Activated CD4-positive, alpha-beta T cell treated with anti-CD3 and anti-CD28 coated beads, Interleukin-2, amount 50 U/mL, for 16 hours (primary cell): ENCODE data around the gene SPOCK1.

ENCODE experiments used
- DNase-seq: peaks from one replicate; pipeline ENCODE4 v3.0.0-alpha.2; 2020

SPOCK1 gene

GRCh38 chr5:137142346-137142745 is 356.8 kb downstream of the SPOCK1 start:
- no peak for DNase-seq

- no peak for DNase-seq
Observed at GRCh38 chr5:137141779-137142178, 357.3 kb downstream of the SPOCK1 start.

- no peak for DNase-seq
Observed at GRCh38 chr5:137136991-137137632, 362.0 kb downstream of the SPOCK1 start.

- no peak for DNase-seq
Observed at GRCh38 chr5:137134920-137135532, 364.1 kb downstream of the SPOCK1 start.

- no peak for DNase-seq
Observed at GRCh38 chr5:137129886-137130680, 369.0 kb downstream of the SPOCK1 start.

- no peak for DNase-seq
Observed at GRCh38 chr5:137128012-137128411, 371.1 kb downstream of the SPOCK1 start.

DNA sequence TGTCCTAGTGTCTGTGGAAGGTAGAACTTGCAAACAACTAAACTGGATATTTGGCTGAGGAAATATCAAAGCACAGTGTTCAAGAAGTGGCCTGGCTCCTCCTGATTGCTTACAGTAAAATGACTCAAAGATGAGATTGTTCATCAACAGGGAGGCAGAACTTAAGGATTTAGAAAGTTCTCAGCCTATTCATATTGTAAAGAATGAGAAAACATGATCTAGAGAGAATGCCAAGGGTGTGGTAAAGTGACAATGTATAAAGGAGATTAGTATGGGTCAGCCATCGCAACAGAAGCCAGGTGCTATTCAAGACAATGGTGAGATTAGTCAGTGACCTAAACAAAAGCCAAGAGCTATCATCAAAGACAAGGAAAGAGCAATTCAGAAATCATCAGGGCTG is 372.3 kb downstream of the SPOCK1 start:
- DNase-seq = no peak

DNA sequence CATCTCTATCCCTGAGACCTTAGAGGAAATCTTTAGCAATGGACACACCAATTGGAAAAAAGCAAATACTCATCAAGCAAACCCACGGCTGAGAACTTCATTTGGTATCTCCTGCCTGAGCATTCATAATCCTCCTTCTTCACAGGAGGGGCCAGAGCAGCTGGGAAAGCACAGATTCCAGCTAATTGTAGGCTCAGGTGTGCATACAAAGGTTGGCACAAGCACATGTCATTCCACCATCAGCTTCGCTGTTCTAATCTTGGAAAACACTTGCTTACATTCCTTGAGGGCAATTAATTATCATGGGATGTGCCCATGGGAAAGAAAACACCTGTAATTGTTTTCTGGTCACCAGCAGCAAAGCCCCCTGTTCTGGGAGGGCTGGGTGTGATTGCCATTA is 376.6 kb downstream of the SPOCK1 start:
- no peak for DNase-seq

DNA sequence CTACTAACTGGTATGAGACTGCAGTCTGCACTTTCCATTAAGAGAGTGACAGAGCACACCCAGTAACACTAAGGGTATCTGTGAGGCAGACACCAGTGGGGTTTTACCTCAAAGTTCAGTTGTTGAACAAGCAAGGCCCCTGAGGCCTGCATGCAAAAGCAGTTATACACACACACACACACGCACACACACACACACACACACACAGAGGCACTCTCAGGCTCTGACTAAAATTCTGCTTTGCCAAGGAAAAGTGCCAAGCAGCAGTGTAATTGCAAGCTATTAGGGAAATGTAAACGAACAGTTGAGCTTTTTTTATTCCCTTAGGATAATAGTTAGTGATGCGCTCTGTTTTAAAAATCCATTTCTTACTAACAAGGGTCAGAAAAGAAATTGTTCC is 377.1 kb downstream of the SPOCK1 start:
- no peak for DNase-seq

DNA sequence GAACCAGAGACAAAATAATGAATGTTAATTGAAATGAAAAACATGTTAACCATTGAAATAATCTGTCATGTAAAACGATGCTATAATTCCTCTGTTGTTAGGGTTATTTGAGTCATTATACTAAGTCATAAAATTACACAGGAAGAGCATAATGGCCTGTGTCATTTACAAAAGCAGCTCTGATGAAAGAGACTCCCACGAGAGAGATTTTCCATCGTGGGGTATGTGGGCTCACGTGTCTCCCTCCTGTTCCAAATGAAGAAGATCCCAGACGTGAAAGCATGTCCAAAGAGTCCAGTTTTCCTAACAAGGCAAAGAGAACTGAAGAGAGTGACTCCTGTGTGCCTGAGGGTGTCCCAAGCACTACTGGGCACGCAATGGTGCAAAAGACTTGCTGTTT is 379.8 kb downstream of the SPOCK1 start:
- no peak for DNase-seq

DNA sequence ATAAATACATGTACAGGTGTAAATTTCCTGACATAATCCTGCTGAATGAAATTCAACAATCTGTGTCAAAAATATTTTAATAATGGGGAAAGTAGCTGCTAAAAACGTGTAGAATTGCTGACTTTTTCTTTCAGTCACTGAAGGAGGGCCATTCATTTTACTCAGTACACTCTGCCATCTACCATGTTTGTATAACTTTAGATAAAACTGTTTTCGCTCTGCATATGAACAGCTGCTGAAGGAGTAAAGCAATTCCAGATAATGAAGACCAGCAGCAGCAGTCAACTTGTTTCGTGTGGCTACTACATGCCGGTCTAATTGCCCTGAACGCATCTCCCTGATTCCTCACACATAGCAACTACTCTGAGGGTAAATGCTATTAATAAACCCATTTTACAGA is 380.5 kb downstream of the SPOCK1 start:
- no peak for DNase-seq

DNA sequence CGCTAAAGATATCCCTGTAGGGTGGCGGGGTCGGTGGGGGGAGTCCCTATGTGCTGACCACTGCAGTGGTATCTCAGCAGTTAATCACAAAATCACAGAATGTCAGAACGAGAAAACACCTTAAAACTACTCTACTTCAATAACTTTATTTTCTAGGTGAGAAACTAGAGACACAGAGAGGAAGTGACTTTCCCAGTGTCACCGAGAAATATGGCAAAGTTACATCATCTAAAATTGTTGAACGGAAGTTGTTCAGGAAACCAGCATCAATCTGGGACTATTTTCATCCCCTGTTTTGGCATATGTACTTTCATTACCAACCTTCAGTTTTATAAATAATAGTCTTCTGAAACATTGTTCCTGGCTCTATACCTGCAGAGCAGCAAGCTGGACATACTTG is 384.0 kb downstream of the SPOCK1 start:
- no peak for DNase-seq

GRCh38 chr5:137114529-137114928 is 384.6 kb downstream of the SPOCK1 start:
- DNase-seq = no peak

GRCh38 chr5:137113939-137114338 is 385.2 kb downstream of the SPOCK1 start:
- DNase-seq = no peak

GRCh38 chr5:137113161-137113560 is 386.0 kb downstream of the SPOCK1 start:
- DNase-seq = no peak

DNA sequence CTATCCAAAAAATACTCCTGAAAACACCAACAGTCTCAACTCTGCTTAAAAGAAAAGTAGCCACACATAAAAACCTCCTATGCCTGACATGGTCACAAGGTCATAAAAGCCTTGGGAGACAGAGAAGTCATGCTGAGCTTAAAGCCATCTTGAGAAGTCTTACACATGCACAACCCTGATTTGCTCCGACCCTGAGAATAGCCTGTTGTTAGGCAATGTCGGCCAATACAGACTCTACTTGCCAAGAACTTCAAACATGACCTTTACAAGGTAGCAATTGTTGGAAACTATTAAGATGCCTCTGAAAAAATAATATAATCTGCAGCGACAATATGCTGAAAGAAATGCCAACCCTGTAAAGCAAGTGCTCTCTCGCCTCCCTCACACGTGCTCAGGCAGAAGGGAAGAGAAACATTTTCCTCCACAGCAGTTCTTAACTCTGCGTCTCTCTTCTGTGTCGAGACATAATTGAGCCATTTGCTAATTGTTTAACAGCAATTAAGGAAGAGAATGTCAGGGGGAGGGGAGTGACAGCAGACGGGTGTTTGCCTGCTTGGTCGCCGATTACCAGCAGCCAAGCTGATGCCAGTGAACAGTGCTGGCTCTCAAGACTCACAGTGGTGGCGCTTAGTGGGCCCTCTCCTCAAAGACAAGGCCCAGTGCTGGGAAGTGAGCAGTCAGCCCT is 393.6 kb downstream of the SPOCK1 start:
- DNase-seq = no peak

- no peak for DNase-seq
Observed at GRCh38 chr5:137101544-137101943, 397.6 kb downstream of the SPOCK1 start.

DNA sequence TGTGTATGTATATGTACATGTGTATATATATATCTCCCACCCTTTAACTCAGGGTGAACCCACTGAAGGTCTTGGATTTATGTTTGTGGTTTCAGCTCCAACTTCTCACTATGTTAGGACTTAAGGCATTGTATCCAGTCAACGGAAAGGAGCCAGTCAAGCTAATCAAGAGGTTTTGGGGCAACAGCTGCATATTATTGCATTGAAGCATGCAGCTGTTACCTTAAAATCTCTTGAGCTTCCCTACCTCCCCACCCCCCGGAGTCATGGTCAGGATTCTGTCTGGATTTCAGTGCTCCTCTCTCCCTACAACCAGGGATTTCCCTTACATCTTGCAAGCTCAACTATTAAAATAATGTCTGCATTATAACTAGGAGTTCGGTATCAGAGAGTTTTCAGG is 399.5 kb downstream of the SPOCK1 start:
- DNase-seq = no peak

DNA sequence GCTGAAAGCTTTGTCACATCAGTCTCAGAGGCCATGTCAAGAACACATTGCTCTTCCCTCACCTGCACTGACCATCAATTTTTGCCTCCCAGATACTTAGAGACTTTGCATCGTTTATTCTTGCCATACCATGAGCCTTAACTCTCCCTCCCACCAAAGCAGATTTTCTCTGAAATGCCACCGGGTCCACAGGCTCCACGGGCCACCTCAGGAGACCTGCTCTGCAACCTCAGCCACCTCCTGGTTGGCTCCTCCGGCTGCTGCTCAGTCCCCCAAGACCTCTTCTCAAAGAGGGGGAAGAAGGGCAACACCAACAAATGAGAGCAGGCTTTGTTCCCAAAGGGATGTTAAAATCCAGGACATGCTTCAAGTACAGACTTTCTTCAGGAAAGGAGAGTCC is 400.5 kb downstream of the SPOCK1 start:
- DNase-seq = no peak

DNA sequence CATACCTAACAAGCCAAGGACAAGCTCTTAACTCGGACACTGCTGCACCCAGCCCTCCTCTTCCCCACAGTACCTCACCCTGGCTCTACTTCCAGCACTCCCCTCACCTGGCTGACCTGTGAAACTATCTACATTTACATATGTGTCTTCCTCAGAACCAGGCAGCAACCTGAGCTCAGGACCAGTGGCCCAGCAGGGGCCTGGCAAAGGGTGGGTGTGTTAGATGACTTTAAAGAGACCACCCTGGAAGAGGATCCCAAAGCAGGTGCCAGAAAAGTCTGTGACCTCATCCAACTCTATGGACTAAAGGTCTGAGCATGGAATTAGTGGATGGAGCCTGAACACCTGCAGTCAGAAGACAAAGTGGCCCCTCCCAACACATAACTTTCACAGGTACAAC is 400.9 kb downstream of the SPOCK1 start:
- no peak for DNase-seq

- no peak for DNase-seq
Observed at GRCh38 chr5:137097203-137097602, 401.9 kb downstream of the SPOCK1 start.

- no peak for DNase-seq
Observed at GRCh38 chr5:137096149-137097103, 402.7 kb downstream of the SPOCK1 start.
